Gastroesophageal sphincter (tissue), 4 donors: ENCODE data around the gene ZNF302. TPM values are rescaled to one million over a fixed set of nuclear protein-coding genes. Genes with fewer than 3 reads are reported as not detected.
A peak's percentile ranks its signal among the peaks of the same experiment; 100 is the strongest.
"Not testable (repeated sequence)": the region's sequence is repeated elsewhere in the genome, so short reads cannot be mapped to it uniquely, and the experiment has no call there.

Source experiments
- ATAC-seq: fragments of 150-250 bp; one replicate; pipeline ENCODE4 v1.9.1; 2016; ENCODE audit warnings: mild to moderate bottlenecking, moderate library complexity
- H3K27ac ChIP-seq, 4 donors: fragments of 200-600 bp; sonication (generic) in 3 of 4; 1 replicate in 3 of 4; 2 replicates in 1 of 4; pipeline ENCODE4 v1.5.1; 2016 to 2019
- H3K27me3 ChIP-seq: fragments of 200-600 bp; sonication (generic); one replicate; pipeline ENCODE4 v1.5.1; 2019
- H3K36me3 ChIP-seq, 2 donors: fragments of 200-600 bp; sonication (generic); one replicate each; pipeline ENCODE4 v1.5.1; 2019; ENCODE audit warnings: control low read depth in 1 of 2
- H3K4me1 ChIP-seq, 3 donors: fragments of 200-600 bp; sonication (generic); 1 replicate in 2 of 3; 2 replicates in 1 of 3; pipeline ENCODE4 v1.5.1; 2016 to 2019; ENCODE audit warnings: control low read depth in 2 of 3
- H3K4me3 ChIP-seq, 2 donors: fragments of 200-600 bp; sonication (generic); one replicate each; pipeline ENCODE4 v1.5.1; 2019; ENCODE audit warnings: mild to moderate bottlenecking in 1 of 2, moderate library complexity in 1 of 2
- H3K9me3 ChIP-seq, 3 donors: fragments of 200-600 bp; sonication (generic); one replicate each; pipeline ENCODE4 v1.5.1; 2017 to 2019; ENCODE audit warnings: control low read depth in 2 of 3
- EP300 ChIP-seq: sonication (generic); formaldehyde crosslinking; IDR thresholded peaks from one replicate; pipeline ENCODE4 v1.6.1; 2017; ENCODE audit warnings: antibody characterized with exemption, mild to moderate bottlenecking
- POLR2A ChIP-seq, 2 donors: fragments of 450-650 bp; IDR thresholded peaks; one replicate each; pipeline ENCODE4 v1.6.1; 2017; ENCODE audit warnings: antibody characterized with exemption in 2 of 2, mild to moderate bottlenecking in 2 of 2, moderate library complexity in 1 of 2
- POLR2AphosphoS5 ChIP-seq: sonication (generic); formaldehyde crosslinking; IDR thresholded peaks from one replicate; pipeline ENCODE4 v1.6.1; 2017; ENCODE audit warnings: antibody characterized with exemption
- WGBS, 2 donors: methylation state at CpG; one replicate each; pipeline ENCODE4 v1.1.5; 2018; ENCODE audit warnings: low coverage in 1 of 2; 5-methylcytosine and 5-hydroxymethylcytosine counted together
- total RNA-seq, 4 donors: library from RNA; depleted of rRNA; stranded (reverse); fragments of >200 nt; gene quantifications; one replicate each; pipeline ENCODE4 v1.1.0, GENCODE V29; 2016
- TF ChIP-seq, protein P1 (sequence below), 4 experiments: fragments of 200-600 bp in 2 of 4; fragments of 450-650 bp in 2 of 4; sonication (generic) in 1 of 4; IDR thresholded peaks; one replicate each; pipeline ENCODE4 v1.5.1; 2017 to 2019; ENCODE audit warnings: antibody characterized with exemption in 4 of 4, mild to moderate bottlenecking in 2 of 4, moderate library complexity in 2 of 4

The ZNF302 gene
- total RNA-seq, 4 donors from 2014 or later, result 18.6 to 44.8 (median 28.8) TPM

GRCh38 chr19:34666200-34666957 is 11.1 kb upstream of the ZNF302 start:
- Histone ChIP-seq H3K4me1 (peaks cover 0 to 5% (median 0%) of the 10 kb centered on the region in 3 donors), H3K27ac (no peak overlapping the region), H3K27me3 (no peaks in the 10 kb centered on the region), H3K4me3 (no peak overlapping the region), H3K9me3 (no peaks in the 10 kb centered on the region), H3K36me3 (no peaks in the 10 kb centered on the region)
- ATAC-seq, result no peak
- 100% methylated on average over 1 to 6 of the region's 25 CpGs for WGBS, 2 donors
- TF ChIP-seq POLR2AphosphoS5 (no peak), EP300 (no peak)

DNA sequence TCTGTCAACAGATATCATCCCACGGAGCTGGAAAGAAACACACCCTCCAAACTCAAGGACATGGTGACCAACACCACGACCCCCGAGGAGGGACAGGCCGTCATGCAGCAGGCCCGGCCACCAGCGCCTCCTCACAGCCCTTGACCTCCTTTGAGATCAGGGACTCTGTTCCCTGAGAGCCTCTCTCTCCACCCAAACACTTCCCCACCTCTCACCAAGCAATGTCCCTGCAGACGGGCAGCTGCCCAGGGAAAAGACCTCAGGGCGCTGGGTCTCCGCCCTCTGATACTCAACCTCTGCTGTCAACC is 10.6 kb upstream of the ZNF302 start:
- Histone ChIP-seq H3K9me3 (no peaks in the 10 kb centered on the region), H3K4me1 (peaks cover 0 to 5% (median 0%) of the 10 kb centered on the region in 3 donors), H3K27ac (peak overlapping the region in 1 of 4 donors; percentile 8), H3K36me3 (no peaks in the 10 kb centered on the region), H3K27me3 (no peaks in the 10 kb centered on the region), H3K4me3 (no peak overlapping the region)
- no peak for ATAC-seq
- WGBS, 2 donors, result 90 to 95% methylated on average over 2 to 3 of the region's 9 CpGs
- TF ChIP-seq POLR2A (IDR thresholded peaks at IDR 0.05) (no peak), EP300 (no peak), POLR2AphosphoS5 (no peak)
- TF ChIP-seq, protein P1, sequence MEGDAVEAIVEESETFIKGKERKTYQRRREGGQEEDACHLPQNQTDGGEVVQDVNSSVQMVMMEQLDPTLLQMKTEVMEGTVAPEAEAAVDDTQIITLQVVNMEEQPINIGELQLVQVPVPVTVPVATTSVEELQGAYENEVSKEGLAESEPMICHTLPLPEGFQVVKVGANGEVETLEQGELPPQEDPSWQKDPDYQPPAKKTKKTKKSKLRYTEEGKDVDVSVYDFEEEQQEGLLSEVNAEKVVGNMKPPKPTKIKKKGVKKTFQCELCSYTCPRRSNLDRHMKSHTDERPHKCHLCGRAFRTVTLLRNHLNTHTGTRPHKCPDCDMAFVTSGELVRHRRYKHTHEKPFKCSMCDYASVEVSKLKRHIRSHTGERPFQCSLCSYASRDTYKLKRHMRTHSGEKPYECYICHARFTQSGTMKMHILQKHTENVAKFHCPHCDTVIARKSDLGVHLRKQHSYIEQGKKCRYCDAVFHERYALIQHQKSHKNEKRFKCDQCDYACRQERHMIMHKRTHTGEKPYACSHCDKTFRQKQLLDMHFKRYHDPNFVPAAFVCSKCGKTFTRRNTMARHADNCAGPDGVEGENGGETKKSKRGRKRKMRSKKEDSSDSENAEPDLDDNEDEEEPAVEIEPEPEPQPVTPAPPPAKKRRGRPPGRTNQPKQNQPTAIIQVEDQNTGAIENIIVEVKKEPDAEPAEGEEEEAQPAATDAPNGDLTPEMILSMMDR (IDR thresholded peaks at IDR 0.05), result no peak

DNA sequence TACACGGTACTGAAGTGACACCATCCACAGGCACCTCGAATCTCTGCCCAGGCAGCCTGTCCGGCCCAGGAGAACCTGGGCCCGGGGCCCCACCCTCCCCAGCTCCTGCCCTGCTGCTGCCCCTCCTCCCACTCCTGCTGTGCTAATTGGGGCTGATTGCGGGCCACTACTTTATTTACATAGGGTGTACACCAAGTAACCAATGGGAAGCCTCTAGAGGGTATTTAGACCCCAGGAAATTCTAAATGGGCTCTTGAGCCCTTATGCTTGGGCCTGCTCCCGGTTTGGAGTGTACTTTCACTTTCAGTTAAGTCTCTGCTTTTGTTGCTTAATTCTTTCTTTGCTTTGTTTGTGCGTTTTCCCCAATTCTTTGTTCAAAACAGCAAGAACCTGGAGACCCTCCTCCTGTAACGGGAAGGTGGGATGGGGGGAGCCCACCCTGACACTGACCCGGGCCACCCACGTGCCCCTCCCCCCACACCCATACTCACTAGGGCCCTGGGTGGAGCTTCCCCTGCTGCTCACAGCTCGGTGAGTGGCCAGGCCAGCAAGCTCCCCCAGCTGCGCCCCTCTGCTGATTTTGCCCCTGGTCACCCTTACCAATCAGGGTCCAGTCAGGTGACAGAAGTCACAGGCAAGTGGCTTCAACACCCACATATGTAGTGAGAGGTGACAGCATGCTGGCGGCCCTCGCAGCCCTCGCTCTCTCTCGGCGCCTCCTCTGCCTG is 10.0 kb upstream of the ZNF302 start:
- Histone ChIP-seq H3K36me3 (no peaks in the 10 kb centered on the region), H3K27ac (peak overlapping the region in 2 of 4 donors; percentile 8 to 38), H3K4me1 (peaks cover 0 to 5% (median 0%) of the 10 kb centered on the region in 3 donors), H3K4me3 (peak overlapping the region in 1 of 2 donors; percentile 18), H3K27me3 (no peaks in the 10 kb centered on the region), H3K9me3 (no peaks in the 10 kb centered on the region)
- WGBS, 2 donors, result 53 to 62% methylated on average over 3 to 5 of the region's 17 CpGs
- TF ChIP-seq POLR2AphosphoS5 (no peak), POLR2A (IDR thresholded peaks at IDR 0.05) (no peak)
- no peak for ATAC-seq

- H3K4me1 ChIP-seq, ATAC-seq, H3K9me3 ChIP-seq, H3K27me3 ChIP-seq, H3K36me3 ChIP-seq, H3K4me3 ChIP-seq: not testable (repeated sequence)
- peak overlapping the region in 1 of 4 donors; percentile 12 for H3K27ac ChIP-seq
- WGBS, 2 donors, result 80% methylated on average over 1 of the region's 36 CpGs; no CpG with 5 or more reads in 1 of the 2 donors
Observed at GRCh38 chr19:34668077-34668689, 9.3 kb upstream of the ZNF302 start.

GRCh38 chr19:34668690-34669089 is 8.8 kb upstream of the ZNF302 start:
- no CpG with 5 or more reads among the region's 5 CpGs for WGBS, 2 donors
- H3K27me3 ChIP-seq, H3K4me3 ChIP-seq, H3K27ac ChIP-seq, H3K36me3 ChIP-seq, H3K9me3 ChIP-seq, H3K4me1 ChIP-seq, ATAC-seq: not testable (repeated sequence)

DNA sequence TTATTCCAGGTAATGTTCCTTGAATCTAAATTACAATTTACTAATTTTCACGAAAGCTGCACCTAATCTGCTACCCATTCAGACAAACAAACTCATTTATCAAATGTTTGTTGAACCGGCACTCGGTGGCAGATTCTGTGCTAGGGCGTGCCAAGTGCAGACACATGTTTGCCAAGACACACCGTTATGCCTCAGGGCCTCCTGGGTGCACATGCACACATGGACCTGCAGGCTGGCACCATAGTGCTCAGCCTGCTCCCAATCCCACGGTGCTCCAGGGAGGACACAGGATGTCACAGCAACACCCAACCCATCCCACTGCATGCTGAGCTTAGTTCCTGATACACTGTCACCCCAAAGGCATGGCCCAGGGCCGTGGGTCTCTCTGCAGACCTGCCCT is 8.2 kb upstream of the ZNF302 start:
- ATAC-seq, result no peak
- TF ChIP-seq POLR2AphosphoS5, result no peak
- TF ChIP-seq POLR2A (IDR thresholded peaks at IDR 0.05), result no peak
- no peak for TF ChIP-seq EP300
- TF ChIP-seq, protein P1 (IDR thresholded peaks at IDR 0.05), result no peak
- H3K36me3 ChIP-seq, result no peaks in the 10 kb centered on the region
- no peak overlapping the region for H3K27ac ChIP-seq
- no peaks in the 10 kb centered on the region for H3K9me3 ChIP-seq
- H3K4me3 ChIP-seq, result no peak overlapping the region
- 86 to 88% methylated on average over 1 to 5 of the region's 7 CpGs for WGBS, 2 donors
- peaks cover 0 to 5% (median 0%) of the 10 kb centered on the region in 3 donors for H3K4me1 ChIP-seq
- no peaks in the 10 kb centered on the region for H3K27me3 ChIP-seq

DNA sequence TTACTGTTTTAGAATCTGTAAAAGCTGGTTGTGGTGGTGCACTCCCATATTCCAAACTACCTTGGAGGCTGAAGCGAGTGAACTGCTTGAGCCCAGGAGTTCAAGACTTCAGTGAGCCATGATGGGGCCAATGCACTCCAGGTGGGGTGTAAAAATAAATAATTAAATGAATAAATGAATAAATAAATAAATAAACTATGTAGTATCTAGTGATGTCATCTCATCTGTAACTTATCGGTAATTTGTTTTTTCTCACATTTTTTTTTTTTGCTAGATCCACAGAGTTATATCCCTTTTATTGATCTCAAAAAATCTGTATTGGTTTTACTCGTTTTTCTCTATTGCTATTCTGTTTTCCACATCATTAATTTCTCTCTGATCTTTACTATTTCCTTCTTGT is 5.5 kb upstream of the ZNF302 start:
- WGBS, 2 donors, result 81 to 91% methylated on average over 3 of the region's 3 CpGs
- no peak for ATAC-seq
- TF ChIP-seq POLR2A (IDR thresholded peaks at IDR 0.05) (no peak), EP300 (no peak), POLR2AphosphoS5 (no peak)
- TF ChIP-seq, protein P1 (IDR thresholded peaks at IDR 0.05), result no peak

More for the DNA sequence above, 5.5 kb upstream of the ZNF302 start:
- Histone ChIP-seq H3K27ac (no peak overlapping the region), H3K4me3 (no peak overlapping the region), H3K9me3 (no peaks in the 10 kb centered on the region), H3K4me1 (peaks cover 0 to 15% (median 0%) of the 10 kb centered on the region in 3 donors), H3K36me3 (no peaks in the 10 kb centered on the region), H3K27me3 (no peaks in the 10 kb centered on the region)
